Inflammatory macrophage treated with lipopolysaccharide for 4 hours (primary cell): Measurements from ENCODE around the gene CHEK2.
"Not testable (repeated sequence)": the region's sequence is repeated elsewhere in the genome, so short reads cannot be mapped to it uniquely, and the experiment has no call there.

ENCODE experiments used
- DNase-seq: peaks from one replicate; pipeline ENCODE4 v3.0.0-alpha.2; 2020

The CHEK2 gene

GRCh38 chr22:28741785-28742561, at the start of gene CHEK2, which contains the start of gene HSCB:
TSS of gene CHEK2 (minus strand) at chr22:28741820. CDS start at chr22:28734721, 7,099 bp downstream.
TSS of gene HSCB (plus strand) at chr22:28742039. CDS start at chr22:28742096, 57 bp downstream.
- peak; percentile 99 for DNase-seq

- DNase-seq, result no peak
Observed at GRCh38 chr22:28791124-28791523, 49.5 kb upstream of the CHEK2 start.

DNA sequence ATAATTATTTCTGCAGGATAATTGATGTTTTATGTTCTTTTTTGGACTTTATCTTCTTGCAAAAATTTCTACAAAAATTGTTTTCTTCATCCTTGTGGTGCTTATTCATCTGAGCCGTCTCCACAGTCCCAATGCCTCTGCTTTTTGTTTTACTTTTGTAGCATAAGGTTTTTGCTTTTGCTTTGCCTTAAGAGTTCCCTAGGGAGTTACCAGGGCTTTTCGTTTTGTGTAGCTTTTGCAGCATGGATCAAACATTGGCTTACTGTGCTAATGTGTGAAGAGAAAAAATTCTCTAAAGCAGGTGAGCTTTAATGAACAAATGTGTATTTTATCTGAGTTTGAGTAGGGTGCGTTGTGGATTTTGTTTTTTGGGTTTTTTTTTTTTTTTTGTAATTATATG, 47.0 kb upstream of the CHEK2 start:
- DNase-seq, result no peak

DNA sequence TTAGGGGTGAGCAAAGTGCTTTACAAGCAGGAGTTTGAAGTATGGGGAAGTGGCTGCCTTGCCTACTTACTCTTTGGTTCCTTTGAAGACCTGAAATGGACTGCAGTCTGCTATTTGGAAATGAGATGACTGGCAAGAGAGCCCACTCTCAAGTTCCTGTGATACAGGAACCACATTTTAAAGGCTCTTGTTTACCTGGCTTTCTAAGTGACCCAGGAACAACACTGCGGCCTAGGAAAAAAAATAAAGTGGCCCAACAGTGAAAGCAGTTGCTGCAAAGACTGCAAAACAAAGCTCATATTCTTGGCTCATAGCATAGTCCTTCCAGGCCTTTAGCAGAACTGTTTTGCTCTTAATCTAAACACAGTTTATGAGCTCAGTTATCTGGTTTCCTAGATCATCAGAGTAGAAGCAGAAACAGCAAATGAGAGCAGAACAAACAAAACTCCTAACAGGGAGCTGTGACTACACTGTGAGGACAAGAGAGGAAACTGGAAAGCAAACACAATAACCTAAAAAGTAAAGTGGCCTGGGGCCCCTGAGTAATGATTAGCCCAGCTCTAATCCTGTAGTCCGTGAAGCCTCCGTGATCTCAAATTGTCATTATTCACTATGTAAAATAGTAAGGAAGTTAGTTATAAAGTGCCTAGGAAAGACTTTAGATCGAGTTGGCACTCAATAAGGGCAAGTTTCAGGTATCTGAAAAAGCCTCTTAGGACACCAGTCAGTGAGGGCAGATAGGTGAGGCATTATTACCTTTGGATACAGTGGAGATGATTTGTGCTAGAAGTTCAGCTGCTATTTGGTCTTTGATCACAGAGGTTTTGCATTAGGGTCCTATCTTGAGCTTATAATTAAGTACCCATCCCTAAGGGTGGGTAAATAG, 42.4 kb upstream of the CHEK2 start:
- no peak for DNase-seq

- no peak for DNase-seq
Observed at GRCh38 chr22:28780296-28780695, 38.7 kb upstream of the CHEK2 start.

GRCh38 chr22:28779833-28780232, 38.2 kb upstream of the CHEK2 start:
- no peak for DNase-seq

DNA sequence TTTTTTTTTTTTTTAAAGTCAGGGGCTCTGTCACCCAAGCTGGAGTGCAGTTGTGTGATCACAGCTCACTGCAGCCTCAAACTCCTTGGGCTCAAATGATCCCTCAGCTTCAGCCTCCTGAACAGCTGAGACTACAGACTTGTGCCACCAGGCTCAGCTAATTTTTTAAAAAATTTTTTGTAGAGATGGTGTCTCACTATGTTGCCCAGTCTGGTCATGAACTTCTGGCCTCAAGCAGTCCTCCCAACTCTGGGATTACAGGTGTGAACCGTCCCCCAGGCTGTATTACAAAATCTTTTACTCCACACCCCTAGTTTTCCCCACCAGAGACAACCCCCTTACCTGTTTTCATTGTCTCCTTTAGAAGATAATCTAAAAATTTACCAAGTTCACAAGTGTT, 32.8 kb upstream of the CHEK2 start:
- DNase-seq, result no peak

GRCh38 chr22:28773461-28773867, 31.8 kb upstream of the CHEK2 start:
- DNase-seq, result peak; percentile 84

GRCh38 chr22:28772633-28773460, 31.2 kb upstream of the CHEK2 start, which contains the start of gene CCDC117:
TSS of gene CCDC117 (plus strand) at chr22:28772695. CDS start at chr22:28772850, 155 bp downstream.
- peak; percentile 96 for DNase-seq

DNA sequence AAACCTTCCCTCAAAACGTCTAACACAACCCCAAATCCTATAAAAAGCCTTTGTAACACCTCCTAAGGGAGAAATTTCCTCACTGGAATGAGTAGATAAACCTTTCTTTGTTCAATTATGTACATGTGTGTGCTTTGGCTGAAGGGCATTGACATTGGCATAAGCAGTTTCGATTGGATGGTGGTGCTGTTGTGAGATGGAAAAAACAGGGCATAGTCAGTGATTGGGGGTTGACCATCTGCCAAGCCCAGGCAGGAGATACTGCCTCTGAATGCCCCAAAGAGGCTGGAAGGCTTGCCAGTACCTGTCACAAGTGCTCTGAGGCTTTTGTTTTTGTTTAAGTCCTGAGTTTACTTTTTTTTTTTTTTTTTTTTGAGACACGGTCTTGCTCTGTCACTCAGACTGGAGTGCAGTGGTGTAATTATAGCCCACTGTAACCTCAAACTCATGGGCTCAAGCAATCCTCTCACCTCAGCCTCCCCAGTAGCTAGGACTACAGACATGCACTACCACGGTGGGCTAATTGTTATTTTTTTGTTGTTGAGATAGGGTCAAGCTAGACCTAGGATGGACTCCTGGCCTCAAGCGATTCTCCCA, 29.7 kb upstream of the CHEK2 start:
- no peak for DNase-seq

GRCh38 chr22:28769394-28770085, 27.9 kb upstream of the CHEK2 start:
- no peak for DNase-seq

- DNase-seq, result no peak
Observed at GRCh38 chr22:28768701-28769393, 27.2 kb upstream of the CHEK2 start.

DNA sequence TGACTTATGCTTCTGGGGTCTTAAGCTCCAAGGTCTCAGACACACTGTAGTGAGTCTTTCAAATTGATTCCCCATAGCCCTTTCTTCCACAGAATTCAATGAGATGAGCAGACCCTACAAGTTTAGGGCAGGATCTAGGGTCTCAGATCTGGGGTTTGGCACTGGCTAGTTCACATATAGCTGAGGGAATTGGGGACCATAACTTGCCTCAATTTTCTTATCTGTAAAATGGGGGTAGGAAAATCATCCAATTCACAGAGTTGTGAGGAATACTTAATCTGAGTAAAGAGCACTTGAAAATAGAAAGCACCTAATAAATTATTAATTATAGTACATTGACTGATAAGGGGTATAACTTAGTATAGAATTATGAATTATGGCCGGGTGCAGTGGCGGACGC, 25.0 kb upstream of the CHEK2 start:
- DNase-seq, result no peak

GRCh38 chr22:28762000-28762399, 20.4 kb upstream of the CHEK2 start:
- DNase-seq, result not testable (repeated sequence)

GRCh38 chr22:28761449-28761755, 19.8 kb upstream of the CHEK2 start:
- DNase-seq, result no peak

- DNase-seq, result peak; percentile 51
Observed at GRCh38 chr22:28759861-28760560, 18.4 kb upstream of the CHEK2 start.

GRCh38 chr22:28754512-28754911, 12.9 kb upstream of the CHEK2 start:
- DNase-seq, result not testable (repeated sequence)

- DNase-seq, result no peak
Observed at GRCh38 chr22:28750471-28750881, 8.9 kb upstream of the CHEK2 start.

DNA sequence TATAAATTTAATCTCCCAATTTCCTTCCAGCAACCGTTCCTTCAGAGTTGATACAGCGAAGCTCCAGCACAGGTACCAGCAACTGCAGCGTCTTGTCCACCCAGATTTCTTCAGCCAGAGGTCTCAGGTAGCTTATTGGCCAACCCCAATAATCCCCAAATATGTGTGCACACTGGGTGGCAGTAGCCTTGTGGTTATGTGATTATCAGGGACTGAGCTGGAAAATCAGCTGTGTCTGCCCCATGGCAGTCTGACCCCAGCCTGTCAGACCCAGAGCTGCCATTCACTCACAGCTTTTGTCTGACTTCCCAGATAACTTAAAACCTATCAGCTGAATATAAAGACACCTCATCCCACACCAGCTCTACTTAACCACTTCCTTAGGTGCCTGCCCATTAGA, 2.2 kb upstream of the CHEK2 start:
- no peak for DNase-seq

- no peak for DNase-seq
Observed at GRCh38 chr22:28742562-28742962, 942 bp upstream of the CHEK2 start.
